GM21717 (cell line): Measurements from ENCODE around the gene ADAM19.
"Not testable (repeated sequence)": the region's sequence is repeated elsewhere in the genome, so short reads cannot be mapped to it uniquely, and the experiment has no call there.

Experiments used
- ATAC-seq: cut with Tn5 transposase; IDR thresholded peaks from one replicate; pipeline ENCODE4 v1.9.1; 2021; ENCODE audit warnings: mild to moderate bottlenecking, moderate library complexity; ENCODE audit not compliant: unreplicated experiment

The ADAM19 gene

DNA sequence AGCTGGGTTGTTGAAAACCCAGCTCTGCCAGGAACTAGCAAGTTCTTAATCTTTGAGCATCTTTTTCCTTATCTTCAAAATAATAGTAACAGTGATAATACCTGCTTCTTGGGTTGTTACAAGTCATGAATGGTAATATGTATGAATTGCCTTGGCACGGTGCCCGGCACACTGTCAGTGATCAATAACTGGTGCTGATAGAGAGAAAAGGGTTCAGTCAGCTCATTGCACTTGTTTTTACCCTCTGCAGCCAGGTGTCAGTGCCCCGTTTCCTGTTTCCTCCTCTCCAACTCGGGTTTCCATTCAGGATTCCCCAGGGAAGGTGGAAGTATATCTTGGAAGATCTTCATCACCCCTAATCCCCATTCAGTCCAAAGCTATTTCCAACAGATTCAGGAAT is 131.4 kb downstream of the ADAM19 start:
- ATAC-seq: no peak

GRCh38 chr5:157443041-157443549 is 132.5 kb downstream of the ADAM19 start:
- ATAC-seq: no peak

GRCh38 chr5:157434096-157434495 is 141.5 kb downstream of the ADAM19 start:
- no peak for ATAC-seq

DNA sequence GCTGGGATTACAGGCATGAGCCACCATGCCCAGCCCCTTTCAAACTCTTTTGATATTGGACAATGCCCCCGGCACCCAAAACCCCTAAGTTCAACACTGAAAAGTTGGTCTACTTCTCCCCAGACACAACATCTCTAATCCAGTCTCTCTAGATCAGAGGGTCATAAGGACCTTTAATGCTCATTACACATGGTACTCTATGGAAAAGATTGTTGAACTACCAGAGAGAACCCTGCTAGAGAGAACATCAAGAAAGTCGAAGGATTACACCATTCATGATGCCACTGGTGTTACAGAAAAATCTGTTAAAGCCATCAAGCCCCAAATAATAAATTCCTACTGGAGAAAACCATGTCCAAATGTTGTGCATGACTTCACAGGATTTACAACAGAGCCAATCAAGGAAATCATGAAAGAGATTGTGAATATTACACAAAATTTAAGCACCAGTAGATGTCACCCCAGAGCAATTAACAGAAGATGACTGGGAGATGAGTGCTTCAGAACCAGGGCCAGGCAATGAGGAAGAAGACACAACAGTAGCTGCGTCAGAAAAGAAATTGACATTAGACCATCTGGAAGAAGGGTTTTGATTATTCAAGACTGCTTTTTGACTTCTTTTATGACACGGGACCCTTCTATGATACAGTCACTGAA is 143.9 kb downstream of the ADAM19 start:
- ATAC-seq: peak; percentile 79

DNA sequence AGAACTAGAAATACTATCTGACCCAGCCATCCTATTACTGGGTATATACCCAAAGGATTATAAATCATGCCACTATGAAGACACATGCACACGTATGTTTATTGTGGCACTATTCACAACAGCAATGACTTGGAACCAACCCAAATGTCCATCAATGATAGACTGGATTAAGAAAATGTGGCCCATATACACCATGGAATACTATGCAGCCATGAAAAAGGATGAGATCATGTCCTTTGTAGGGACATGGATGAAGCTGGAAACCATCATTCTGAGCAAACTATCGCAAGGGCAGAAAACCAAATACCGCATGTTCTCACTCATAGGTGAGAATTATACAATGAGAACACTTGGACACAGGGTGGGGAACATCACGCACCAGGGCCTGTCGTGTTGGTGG is 145.7 kb downstream of the ADAM19 start:
- not testable (repeated sequence) for ATAC-seq
